GM21423 (cell line): ENCODE data around the gene FAM234B.
"Not testable (repeated sequence)": the region's sequence is repeated elsewhere in the genome, so short reads cannot be mapped to it uniquely, and the experiment has no call there.

Source experiments
- ATAC-seq: cut with Tn5 transposase; IDR thresholded peaks from one replicate; pipeline ENCODE4 v1.9.1; 2021; ENCODE audit warnings: mild to moderate bottlenecking, moderate library complexity; ENCODE audit not compliant: unreplicated experiment

Gene FAM234B

DNA sequence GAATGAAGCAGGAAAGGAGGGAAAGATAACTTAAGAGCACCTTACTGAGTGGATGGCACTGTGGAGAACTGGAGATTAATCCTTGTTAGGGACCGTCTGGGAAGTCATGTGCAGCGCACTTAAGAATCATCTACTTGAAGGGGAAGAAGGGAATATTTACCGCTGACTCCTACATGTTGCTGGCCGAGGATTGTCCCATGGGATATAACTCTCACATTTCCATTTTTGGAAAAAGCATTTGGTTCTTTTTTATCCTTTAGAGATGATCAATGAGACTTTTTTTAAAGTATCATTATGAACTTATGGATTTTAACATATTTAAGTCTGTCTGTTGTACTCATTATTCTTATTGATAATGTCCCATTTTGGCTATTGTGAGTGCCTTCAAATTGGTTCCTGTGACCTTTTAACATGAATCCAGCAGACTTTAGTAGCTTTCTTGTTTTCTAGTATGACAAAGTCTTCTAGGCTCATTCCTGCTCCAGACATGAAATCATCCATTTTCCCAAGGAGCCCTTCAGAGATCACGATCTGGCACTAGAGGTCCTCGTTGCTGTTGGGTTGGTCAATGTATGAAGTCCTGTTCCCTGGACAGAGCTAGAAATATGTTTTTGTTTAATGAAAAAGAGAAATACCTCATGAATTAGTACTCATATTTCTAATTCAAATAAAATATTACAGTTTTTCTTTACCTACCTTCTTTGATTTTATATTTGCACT, 20.2 kb upstream of the FAM234B start:
- no peak for ATAC-seq

DNA sequence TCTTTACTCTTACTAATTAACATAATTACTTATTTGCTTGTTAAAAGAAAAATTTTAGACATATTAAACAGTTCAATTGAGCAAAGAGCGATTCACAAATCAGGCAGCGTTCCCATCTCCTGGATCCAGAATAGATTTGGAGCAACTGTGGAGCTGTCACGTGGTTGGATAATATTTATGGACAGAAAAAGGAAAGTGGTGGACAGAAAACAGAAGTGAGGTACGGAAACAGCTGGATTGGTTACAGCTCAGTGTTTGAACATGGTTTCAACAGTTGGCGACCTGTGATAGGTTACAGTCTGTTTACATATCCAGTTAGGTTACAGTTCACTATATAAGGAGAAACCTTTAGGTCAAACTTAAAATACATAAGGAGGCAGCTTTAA, 19.7 kb upstream of the FAM234B start:
- ATAC-seq, result no peak

DNA sequence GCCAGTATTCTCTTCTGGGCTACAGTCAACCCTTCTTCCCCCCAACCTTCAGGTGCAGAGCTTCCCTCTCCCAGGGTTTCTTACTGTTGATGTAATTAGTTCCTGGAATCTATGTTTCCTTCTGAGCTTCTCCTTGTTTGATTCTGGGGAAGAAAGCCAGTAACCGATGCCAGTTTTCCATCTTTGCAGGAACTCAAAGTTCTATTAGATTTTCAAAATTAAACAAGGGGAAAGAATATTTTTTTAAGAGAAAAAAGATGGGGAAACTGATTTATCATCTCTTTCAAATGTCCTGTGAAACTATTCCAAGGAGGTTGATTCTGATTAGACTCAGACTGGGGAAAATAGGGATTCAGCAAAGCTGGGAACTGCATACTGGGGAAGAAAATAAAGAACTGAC, 17.9 kb upstream of the FAM234B start:
- ATAC-seq, result no peak

DNA sequence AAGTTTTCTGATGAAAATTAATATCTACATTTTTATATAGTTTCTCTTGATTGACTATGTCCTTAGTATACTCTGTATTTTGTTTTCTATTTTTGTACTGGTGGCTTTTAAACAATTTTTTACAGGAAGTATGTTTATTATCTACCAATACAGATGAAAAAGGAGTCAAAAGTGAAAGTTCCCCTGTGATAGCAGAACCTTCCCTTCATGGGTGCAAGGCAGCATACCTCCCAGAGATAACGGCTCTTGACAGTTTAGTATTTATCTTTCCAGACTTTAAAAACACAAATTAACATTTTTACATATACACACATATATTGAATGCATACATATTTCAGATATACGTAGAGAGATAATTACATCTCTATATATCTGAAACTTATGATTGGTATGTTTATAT, 17.1 kb upstream of the FAM234B start:
- no peak for ATAC-seq

DNA sequence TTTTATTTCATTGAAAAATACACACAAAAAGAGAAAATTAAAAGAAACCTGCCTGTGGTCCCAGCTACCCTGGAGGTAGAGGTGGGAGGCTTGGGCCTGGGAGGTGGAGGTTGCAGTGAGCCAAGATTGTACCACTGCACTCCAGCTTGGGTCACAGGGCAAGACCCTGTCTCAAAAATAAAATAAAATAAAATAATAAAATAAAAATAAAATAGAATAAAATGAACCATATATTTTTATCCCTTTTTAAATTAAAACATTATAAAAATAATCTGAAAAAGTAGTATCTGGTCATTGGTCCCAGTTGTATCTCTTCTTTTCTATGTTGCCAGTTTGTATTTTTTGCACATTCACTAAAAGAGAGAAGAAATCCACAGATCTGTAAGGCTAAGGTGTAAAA, 16.7 kb upstream of the FAM234B start:
- no peak for ATAC-seq

DNA sequence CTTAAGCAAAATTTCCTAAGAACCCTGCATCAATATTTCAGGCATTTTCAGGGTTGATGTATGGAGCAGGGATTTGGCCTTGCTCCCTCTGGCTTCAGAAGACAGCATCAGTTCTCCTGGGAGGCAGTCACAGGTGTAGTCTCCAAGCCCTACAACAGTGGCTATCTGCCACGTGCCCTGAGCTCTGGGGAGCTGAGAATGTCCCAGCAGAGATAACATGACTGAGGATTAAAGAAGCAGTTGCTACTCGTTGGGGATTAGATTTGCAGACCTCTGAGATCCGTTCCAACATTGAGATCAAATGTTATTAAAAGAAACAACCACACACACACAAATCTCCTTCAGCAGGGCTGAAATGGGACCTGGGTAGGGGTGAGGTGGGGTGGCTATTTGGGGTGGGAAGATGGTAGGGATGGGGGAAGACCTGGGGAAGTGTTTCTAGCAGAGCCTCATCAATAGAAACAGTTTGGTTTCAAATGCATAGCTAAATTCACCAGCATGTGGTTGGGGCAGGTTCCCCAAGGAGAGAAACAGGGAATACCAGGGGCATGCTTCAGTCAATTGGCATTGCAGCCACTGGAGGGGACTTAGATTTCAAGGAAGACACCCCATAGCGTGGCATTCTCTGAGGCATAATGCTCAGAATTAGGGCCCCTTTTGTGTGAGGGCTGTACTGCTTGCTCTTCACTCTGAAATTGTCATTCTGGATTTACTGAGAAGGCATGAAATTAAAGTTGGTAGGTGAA, 15.2 kb upstream of the FAM234B start:
- ATAC-seq, result no peak

DNA sequence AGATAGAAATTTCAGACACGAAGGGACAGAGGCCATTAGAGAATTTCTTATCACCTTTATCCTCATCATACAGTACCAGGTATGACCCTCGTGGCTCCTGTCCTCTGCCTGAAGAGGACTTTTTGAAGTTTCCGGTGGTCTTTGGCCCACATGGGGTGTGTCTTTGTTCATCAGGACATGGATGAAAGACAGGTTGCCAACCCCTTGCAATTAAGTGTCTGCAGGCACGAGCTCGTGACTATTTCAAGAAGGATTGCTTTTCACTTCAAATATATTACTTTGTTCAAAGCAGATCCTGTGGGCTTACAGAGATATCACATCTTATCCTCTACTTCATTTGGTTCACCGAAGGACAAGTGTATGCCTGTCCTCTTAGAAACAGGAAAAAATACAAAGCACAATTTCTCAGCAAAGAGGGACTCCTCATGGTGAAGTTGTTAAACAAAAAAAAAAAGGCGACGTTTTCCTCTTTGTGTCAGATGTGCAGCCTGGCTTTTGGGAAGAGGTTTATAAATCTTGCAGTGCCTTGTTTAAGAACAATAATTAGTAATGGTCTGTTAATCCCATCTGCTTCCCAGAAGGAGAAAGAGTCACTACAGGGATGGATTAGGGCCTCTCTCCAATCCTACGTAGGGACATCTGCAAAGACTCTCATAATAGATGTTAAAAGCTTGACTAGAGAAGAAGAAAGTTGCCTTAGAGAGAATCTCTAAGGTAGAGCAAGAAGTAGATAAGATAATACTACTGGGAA, 13.5 kb upstream of the FAM234B start:
- no peak for ATAC-seq

DNA sequence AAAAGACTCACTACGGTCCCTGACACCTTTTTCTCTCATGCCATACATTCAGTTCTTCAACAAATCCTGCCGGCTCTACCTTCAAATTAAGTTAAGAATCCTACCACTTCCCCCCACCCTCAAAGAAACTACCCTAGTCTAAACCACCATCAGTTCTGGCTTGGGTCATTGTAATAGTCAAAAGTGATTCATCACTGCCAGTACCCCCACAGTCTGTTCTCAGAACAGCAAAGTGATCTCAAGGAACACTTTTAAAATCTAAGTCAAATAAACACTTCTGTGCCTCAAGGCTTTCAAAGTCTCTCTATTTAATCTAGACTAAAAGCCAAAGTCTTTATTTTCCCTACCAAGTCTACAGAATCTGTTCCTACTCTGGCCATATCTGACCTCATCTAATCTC, 12.0 kb upstream of the FAM234B start:
- ATAC-seq, result no peak

DNA sequence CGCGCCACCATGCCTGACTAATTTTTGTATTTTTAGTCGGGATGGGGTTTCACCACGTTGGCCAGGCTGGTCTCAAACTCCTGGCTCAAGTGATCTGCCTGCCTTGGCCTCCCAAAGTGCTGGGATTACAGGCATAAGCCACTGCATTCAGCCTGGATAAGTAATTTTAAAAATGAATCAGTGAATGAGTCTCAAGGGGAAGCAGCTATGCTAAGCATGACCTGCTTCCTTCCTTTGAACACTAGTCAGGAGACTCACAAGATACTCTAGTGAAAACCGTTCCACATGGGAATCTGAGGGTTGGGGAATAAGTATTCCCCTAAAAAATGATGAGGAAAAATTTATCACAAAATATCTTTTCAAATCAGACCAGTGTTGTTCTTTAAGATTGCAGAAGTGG, 10.7 kb upstream of the FAM234B start:
- no peak for ATAC-seq

DNA sequence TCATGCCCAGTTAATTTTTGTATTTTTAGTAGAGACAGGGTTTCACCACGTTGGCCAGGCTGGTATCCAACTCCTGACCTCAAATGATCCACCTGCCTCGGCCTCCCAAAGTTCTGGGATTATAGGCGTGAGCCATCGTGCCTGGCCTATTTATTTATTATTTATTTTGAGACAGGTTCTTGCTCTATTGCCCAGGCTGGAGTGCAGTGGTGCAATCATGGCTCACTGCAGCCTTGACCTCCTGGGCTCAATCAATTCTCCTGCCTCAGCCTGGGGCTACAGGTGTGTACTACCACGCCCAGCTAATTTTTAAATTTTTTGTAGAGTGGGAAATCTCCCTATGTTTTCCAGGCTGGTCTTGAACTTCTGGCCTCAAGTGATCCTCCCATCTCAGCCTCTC, 8.8 kb upstream of the FAM234B start:
- ATAC-seq, result not testable (repeated sequence)

DNA sequence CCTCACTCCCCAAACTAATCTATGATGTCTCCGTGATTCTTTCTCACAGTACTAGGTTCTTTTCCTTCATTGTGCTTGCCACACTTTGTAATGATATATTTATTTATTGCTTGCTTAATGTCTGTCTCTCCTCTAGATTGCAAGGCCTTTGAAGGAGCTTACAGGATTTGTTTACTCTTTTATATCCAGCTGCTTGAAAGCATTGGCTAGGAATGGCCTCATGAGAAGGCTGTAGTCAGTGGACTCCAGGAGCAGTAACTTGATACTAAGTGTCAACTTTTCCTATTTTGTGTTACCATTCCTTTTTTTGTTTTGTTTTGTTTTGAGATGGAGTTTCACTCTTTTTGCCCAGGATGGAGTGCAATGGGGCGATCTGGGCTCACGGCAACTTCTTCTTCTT, 7.3 kb upstream of the FAM234B start:
- ATAC-seq, result no peak

DNA sequence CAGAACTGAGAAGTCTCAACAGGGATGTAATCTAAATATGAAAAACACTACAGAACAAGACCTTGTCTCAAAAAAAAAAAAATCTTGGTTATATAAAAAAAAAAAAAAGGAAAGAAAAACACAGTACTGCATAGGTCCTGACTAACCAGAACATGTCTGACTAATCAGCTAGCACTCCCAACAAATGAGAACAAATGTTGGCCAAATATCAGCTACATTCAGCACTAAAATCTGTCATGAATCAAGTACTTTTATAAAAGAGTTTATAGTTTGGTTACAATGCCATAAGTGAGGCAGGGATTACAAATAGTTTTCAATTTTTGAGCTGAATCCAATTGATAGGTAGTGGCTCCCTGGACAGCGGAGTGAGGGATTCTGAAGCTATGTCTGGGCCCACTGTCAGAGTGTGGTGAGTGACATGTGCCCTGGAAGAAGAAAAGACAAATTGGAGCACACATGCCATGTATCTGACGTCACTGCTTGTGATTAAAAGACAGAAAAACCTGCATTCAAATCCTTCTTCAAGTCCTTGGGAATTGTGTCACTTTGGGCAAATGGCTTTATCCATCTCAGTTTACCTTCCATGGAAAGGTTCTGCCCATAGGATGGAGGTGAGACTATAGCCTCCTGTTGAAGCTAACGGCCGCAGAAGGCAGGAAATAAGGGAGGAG, 5.6 kb upstream of the FAM234B start:
- ATAC-seq, result no peak

DNA sequence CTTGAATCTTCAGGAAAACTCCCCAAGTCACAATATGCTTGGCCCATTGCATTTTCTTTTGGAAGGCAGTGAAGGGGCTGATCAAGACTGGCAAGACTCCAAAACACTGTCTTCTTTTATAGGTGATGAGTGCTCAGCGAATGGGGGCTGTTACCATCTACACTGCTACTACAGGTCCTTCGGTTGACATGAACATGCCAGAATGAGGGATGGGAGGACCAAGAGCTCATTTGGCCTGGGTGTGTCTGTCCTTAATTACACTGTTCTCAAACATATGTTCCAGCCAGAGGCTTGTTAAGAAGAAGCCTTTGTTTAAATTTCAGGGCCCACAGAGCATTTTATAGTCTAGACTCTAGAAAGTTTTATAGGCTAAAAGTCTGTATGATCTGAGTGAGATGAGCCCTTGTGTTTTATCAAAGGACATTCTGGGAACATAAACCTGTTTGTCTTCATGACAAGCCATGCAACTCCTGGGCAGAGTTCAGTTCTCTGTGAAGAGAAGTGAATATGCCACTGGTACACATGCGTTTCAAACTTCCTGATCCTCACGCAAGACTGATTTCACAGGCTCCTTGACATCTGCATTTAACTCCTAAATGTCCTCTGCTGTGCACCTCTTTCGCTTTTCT, 4.7 kb upstream of the FAM234B start:
- no peak for ATAC-seq

DNA sequence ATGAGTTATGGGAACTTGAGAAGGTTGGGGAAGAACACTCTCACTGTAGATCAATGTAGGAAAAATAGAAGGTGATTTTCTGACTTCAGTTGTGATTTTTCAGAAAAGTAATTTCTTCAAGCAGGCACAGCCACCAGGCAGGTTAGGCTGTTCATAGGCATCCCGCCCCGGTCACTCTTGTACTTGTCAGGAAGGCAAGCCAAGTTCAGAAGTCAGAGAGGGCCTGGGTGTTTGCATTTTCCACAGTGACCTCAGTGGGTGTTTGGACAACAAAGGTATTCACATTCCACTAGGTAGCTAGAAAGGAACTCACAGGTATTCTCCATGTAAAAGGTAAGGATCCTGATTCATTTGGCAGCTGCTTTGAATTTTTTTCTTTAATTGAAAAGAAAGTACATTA, 3.0 kb upstream of the FAM234B start:
- no peak for ATAC-seq

DNA sequence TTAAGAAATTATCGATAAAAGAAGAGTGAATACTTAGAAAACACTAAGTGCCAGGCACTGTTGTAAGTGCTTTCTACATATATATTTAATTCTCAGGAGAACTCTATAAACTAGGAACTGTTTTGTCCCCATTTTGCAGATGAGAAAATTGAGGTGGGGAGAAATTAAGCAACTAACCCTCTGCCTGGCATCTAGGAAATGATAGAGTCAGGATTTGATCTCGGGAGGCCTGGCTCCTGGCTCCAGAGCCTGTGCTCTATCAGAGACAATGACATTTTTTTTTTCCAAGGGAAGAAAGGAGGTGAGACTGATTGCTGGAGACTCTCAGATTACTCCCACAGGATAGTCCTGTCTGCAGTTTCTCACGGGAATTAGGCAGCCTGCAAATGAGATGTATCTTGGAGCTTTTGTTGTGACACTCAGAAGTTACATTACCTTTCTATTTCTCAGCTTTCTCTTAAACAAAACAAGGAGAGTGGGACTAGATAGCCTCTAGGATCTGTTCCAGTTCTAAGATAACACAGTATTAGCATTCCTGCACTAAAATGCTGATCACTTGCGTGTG, 1.4 kb upstream of the FAM234B start:
- no peak for ATAC-seq

DNA sequence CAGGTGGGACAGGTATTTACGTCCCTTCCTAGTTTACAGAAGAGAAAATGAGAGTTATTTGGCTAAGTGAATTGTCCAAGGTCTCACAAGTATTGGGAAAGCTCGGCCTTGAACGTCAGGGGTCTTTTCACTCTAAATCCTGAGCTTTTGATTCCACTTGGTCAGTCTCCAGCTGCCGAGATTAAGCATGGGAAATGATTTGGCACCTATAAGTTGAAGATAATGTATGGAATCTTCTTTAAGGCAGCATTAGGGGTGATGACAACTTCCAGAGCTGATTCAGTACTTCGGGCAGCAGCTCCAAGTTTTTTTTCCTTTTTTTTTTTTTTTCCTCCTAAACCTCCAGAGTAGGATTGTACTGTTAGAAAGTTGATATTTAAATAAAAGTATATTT, 722 bp downstream of the FAM234B start:
- no peak for ATAC-seq

DNA sequence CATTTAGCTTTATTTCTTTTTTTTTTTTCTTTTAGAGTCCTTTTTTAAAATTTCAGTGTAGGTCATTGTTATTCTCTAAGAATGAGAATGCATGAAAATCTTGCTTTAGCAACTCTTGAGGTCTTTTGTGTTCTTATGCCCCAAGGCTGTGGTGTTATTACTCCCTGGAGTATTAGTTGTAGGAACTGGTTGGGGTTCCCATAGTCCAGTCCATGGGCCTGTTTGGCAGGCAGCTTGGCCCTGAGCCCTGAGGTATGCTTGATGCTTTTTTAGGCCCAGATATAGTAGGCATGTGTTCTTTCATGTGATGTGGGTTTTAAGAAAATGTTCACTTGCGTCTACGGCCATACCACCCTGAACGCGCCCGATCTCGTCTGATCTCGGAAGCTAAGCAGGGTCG, 1.6 kb downstream of the FAM234B start:
- no peak for ATAC-seq

DNA sequence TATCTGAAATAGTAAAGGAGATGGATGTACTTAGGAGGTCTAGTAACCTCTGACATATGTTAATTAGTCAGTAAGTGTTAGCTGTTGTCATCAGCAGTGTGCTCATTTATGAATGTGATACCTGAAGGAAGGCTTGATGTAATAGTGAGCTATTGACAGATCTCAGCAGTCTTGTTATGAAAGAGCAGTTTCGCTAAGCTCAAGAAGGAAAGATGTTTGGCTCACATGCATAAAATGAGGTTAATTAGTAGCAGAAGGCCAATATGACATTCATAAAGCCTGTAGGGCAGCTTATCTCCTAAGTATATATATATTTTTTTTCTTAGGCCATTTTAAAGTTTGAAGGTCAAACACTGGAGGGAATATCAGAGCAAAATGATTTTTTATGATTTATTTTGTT, 2.8 kb downstream of the FAM234B start:
- no peak for ATAC-seq

DNA sequence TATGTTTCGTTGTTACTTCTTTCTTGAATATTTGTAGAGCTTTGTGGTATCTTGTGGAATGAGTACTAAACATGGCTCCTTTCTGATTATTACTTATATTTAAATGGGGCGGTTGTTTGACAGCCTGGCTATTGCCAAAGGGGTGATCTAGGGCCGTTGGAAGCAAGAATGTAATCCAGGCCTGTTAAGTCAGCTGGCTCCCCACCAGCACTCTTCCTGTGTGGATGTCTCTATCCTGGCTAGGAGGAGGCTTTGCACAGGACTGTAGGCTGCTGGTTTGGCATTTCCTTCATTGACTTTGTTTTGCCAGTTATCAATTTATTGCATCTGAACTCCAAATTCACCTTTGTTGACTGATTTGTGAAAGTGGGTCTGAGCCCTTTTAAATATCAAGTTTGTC, 5.6 kb downstream of the FAM234B start:
- no peak for ATAC-seq

DNA sequence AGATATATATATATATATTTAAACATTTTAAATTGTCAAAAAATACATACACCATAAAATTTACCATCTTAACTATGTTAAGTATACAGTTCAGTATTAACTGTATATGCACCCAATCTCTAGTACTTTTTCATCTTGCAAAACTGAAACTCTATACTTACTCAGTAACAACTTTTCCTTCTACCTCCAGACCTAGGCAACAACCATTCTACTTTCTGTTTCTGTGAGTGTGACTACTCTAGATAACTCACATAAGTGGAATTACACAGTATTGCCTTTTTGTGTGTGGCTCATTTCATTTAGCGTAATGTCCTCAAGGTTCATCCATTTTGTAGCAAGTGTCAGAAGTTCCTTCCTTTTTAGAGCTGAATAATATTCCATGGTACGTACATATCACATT, 8.2 kb downstream of the FAM234B start:
- ATAC-seq, result no peak

DNA sequence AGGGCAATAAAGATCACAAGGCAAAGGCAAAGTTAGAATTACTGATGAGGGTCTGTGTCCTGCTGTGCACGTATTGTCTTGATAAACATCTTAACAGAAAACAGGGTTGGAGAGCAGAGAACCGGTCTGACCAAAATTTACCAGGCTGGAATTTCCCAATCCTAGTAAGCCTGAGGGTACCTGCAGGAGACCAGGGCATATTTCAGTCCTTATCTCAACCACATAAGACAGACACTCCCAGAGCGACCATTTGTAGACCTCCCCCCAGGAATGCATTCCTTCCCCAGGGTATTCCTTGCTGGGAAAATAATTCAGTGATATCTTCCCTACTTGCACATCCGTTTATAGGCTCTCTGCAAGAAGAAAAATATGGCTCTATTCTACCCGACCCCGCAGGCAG, 9.4 kb downstream of the FAM234B start:
- ATAC-seq, result not testable (repeated sequence)
